GM12801 (cell line): Measurements from ENCODE around the gene REEP6.

Source experiments
- TF ChIP-seq, protein P1 (sequence below): IDR thresholded peaks from one replicate; pipeline ENCODE4 v1.5.1; 2011; ENCODE audit warnings: control low read depth; ENCODE audit not compliant: insufficient read length; ENCODE audit errors: extremely low read depth

REEP6 gene

DNA sequence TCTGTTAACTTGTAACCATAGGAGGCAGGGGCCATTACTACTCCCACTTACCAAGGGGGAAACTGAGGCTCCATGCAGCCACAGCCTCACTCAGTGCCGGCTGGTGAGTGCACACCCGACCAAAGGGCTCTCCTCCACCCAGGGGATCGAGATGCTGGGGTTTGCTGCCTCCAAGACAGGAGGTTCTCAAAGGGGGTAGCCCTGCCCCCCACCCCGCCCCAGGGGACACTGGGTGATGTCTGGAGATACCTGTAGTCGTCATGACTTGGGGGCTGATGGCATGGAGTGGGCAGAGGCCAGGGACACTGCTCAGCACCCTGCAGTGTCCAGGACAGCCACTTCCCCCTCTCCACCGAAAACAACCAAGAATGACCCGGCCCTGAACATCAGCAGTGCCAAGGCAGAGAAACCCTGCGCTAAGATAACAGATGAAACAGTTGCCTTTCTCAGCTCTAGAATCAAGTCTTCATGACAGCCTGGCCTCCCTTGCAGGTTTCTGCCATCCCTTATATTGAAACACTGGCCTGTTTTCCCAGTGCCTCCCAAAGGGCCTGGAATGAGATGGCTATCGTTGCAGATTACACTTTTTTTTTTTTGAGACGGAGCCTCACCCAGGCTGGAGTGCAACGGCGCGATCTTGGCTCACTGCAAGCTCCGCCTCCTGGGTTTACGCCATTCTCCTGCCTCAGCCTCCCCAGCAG lies 3.3 kb downstream of the REEP6 start:
- TF ChIP-seq, protein P1, sequence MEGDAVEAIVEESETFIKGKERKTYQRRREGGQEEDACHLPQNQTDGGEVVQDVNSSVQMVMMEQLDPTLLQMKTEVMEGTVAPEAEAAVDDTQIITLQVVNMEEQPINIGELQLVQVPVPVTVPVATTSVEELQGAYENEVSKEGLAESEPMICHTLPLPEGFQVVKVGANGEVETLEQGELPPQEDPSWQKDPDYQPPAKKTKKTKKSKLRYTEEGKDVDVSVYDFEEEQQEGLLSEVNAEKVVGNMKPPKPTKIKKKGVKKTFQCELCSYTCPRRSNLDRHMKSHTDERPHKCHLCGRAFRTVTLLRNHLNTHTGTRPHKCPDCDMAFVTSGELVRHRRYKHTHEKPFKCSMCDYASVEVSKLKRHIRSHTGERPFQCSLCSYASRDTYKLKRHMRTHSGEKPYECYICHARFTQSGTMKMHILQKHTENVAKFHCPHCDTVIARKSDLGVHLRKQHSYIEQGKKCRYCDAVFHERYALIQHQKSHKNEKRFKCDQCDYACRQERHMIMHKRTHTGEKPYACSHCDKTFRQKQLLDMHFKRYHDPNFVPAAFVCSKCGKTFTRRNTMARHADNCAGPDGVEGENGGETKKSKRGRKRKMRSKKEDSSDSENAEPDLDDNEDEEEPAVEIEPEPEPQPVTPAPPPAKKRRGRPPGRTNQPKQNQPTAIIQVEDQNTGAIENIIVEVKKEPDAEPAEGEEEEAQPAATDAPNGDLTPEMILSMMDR: no peak

DNA sequence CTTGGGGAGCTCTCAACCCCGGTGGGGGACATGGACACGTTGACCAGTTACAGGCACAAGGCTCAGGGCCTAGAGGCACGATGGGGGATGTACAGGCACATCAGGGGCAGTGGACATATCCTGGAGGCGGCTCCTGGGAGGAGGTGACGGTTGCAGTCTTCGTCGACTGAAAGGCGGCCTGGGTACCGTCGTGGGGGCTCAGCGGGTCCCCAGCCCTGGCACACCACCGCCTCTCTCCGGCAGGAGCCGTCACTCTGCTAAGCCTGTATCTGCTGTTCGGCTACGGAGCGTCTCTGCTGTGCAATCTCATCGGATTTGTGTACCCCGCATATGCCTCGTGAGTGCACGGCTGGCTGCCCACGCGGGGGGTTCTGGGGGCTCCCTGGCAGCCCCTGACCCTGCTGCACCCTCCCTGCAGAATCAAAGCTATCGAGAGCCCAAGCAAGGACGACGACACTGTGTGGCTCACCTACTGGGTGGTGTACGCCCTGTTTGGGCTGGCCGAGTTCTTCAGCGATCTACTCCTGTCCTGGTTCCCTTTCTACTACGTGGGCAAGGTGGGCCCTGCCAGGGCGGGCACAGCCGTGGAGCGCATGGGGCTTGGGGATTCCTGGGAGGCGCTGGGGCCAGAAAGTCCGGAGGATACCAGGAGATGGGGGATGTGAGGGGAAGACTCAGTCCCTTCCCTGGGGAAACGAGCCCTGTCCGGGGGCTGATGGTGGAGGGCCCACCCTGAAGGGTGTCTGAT lies 4.2 kb downstream of the REEP6 start:
- TF ChIP-seq, protein P1: no peak

DNA sequence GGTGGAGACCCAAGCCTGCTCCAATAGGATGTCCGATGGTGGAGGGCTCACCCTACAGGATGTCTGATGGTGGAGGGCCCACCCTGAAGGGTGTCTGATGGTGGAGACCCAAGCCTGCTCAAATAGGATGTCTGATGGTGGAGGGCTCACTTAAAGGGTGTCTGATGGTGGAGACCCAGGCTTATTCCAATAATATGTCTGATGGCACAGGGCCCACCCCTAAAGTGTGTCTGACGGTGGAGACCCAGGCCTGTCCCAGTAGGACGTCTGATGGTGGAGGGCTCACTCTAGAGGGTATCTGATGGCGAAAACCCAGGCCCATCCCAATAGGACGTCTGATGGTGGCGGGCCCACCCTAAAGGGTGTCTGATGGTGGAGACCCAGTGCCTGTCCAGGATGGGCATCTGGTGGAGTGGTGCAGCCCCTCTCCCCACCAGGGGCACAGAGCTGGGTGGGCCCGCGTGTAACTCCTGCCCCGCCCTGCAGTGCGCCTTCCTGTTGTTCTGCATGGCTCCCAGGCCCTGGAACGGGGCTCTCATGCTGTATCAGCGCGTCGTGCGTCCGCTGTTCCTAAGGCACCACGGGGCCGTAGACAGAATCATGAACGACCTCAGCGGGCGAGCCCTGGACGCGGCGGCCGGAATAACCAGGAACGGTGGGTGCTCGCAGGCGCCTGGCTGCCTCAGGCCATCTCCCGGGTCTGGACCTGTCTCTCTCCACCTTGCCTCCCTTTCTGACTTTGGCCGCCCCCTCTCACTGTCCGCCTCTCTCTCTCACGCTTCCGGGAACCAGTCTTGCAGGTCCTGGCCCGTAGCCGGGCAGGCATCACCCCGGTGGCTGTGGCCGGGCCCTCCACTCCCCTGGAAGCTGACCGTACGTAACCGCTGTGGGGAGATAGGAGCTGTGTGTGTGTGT lies 5.1 kb downstream of the REEP6 start:
- TF ChIP-seq, protein P1: no peak

DNA sequence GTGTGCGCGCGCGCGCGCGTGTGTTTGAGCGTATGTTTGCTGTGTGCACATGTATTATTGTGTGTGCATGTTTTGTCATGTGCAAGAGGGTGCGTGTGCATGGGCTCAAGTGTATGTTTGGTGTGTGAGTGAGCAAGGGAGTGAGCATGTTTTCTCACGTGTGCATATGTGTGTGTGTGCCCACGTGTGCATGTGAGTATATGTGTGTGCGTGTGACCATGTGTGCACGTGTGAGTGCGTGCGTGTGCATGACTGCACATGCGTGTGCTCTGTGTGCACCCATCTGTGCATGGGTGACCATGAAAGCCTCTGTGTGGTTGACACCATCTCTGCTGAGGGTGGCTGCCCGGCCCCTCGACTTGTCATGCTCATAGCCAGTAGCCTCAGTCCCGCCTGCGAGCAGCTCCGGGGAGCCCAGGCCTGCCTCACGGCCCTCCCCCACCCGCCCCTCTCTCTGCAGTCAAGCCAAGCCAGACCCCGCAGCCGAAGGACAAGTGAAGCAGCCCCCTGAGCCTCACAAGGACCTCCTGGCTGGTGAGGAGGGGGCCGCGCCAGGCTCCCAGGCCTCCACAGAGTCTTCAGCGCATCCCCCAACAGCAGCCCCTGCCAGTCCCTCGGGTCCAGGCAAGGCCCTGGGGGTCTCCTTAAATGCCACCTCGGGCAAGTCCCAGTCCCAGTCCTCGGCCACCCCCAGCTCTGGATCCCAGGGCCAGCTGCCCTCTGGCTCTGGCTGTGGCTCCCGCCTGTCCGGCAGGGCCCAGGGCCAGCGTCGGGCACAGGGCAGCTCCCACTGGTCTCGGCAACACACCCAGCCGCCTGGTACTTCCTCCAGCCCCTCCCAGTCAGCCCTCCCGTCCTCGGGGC lies 6.0 kb downstream of the REEP6 start:
- TF ChIP-seq, protein P1: no peak

GRCh38 chr19:1497578-1498235 lies 6.7 kb downstream of the REEP6 start:
- TF ChIP-seq, protein P1: no peak

- TF ChIP-seq, protein P1: no peak
Measured at GRCh38 chr19:1501200-1501595, 10.2 kb downstream of the REEP6 start.
